PFSK-1 (cell line): ENCODE results near the gene GAD1.

ENCODE experiments used
- REST ChIP-seq, 2 experiments: IDR thresholded peaks; 2 replicates each; pipeline versions ENCODE4 v1.6.1 to v1.8.0; 2011 to 2012; ENCODE audit warnings: low read depth in 2 of 2, low read length in 2 of 2, control low read depth in 1 of 2, inconsistent platforms in 1 of 2, mild to moderate bottlenecking in 1 of 2, moderate library complexity in 1 of 2; ENCODE audit not compliant: insufficient read depth in 1 of 2
- SIN3A ChIP-seq: IDR thresholded peaks from 2 replicates; pipeline ENCODE4 v1.6.1; 2012; ENCODE audit warnings: mild to moderate bottlenecking, low read length, moderate library complexity, borderline replicate concordance; ENCODE audit not compliant: insufficient read depth
- TAF1 ChIP-seq: IDR thresholded peaks from 2 replicates; pipeline ENCODE4 v1.6.1; 2012; ENCODE audit warnings: low read length, control low read depth, borderline replicate concordance; ENCODE audit not compliant: insufficient read depth

DNA sequence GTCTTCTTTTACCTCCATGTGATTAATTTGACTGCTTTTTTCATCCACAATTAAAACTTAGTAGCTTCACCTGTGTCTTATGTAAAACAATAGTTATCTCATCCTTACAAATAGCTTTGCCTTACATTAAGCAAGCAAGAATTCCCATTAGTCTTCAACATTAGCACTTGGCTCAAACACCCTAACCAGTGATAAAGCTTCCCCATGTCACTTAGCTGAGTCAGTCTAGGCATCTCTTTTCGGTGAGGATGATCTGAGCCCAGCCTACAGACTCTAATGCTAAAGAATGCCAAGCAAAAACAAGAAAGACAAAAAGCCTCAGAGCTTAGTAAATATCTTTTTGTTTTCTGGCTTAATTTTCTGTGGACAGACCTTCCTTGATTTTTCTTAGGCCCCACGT is 26.1 kb downstream of the GAD1 start:
- TF ChIP-seq SIN3A (no peak), REST (IDR thresholded peaks at IDR 0.05; ENCODE audit: insufficient read depth in 1 of 2, low read depth in 2 of 2, low read length in 2 of 2) (no peak), TAF1 (no peak)
